ENCODE results near the gene ESYT1.

DNA sequence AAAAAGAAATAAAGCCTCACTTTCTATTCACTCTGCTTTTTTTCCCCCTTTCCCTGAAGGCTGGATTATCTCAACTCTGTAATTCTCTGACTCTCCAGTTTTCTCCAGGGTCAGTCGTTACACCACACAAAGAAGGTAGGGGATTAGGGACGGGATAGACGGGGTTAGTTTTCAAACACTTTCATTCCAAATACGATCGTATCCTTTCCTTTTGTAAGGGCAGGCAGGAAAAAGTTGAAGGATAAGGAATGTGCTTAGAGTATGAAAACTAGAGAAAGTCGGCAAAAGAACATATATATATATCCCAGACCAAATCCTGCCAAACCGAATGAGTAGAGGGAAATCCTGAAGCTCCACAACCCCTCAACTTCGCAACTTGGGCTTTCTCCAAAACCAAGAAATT lies 581 bp upstream of the ESYT1 start:
- TF ChIP-seq, protein P1, sequence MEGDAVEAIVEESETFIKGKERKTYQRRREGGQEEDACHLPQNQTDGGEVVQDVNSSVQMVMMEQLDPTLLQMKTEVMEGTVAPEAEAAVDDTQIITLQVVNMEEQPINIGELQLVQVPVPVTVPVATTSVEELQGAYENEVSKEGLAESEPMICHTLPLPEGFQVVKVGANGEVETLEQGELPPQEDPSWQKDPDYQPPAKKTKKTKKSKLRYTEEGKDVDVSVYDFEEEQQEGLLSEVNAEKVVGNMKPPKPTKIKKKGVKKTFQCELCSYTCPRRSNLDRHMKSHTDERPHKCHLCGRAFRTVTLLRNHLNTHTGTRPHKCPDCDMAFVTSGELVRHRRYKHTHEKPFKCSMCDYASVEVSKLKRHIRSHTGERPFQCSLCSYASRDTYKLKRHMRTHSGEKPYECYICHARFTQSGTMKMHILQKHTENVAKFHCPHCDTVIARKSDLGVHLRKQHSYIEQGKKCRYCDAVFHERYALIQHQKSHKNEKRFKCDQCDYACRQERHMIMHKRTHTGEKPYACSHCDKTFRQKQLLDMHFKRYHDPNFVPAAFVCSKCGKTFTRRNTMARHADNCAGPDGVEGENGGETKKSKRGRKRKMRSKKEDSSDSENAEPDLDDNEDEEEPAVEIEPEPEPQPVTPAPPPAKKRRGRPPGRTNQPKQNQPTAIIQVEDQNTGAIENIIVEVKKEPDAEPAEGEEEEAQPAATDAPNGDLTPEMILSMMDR (IDR thresholded peaks at IDR 0.05), result no peak
- no peak for TF ChIP-seq EP300 (IDR thresholded peaks at IDR 0.05)
- TF ChIP-seq POLR2AphosphoS5 (IDR thresholded peaks at IDR 0.05), result peak in 1 of 3 donors; percentile 14
- peak in 1 of 4 donors; percentile 26 for TF ChIP-seq POLR2A (IDR thresholded peaks at IDR 0.05)
